WI38 (cell line): Measurements from ENCODE around the gene LRMDA.

Source experiments
- H3K4me3 ChIP-seq: 2 replicates; pipeline ENCODE4 v1.5.1; 2011; ENCODE audit warnings: low read depth, mild to moderate bottlenecking, control low read depth, low read length
- CTCF ChIP-seq: IDR thresholded peaks from 2 replicates; pipeline ENCODE4 v1.5.1; 2012; ENCODE audit warnings: low read depth, mild to moderate bottlenecking, control low read depth, low read length

LRMDA gene

GRCh38 chr10:76297358-76297757 lies 865.9 kb downstream of the LRMDA start:
- TF ChIP-seq CTCF: no peak

GRCh38 chr10:76297780-76298281 lies 866.4 kb downstream of the LRMDA start:
- H3K4me3 ChIP-seq: no peak overlapping the region
- no peak for TF ChIP-seq CTCF

More at GRCh38 chr10:76297358-76297757, 865.9 kb downstream of the LRMDA start:
- no peak overlapping the region for H3K4me3 ChIP-seq

- no peak for TF ChIP-seq CTCF
- no peak overlapping the region for H3K4me3 ChIP-seq
These were observed 866.9 kb downstream of the LRMDA start for GRCh38 chr10:76298329-76298728.

GRCh38 chr10:76299501-76299900 lies 868.1 kb downstream of the LRMDA start:
- TF ChIP-seq CTCF: no peak
- H3K4me3 ChIP-seq: no peak overlapping the region

- no peak overlapping the region for H3K4me3 ChIP-seq
- TF ChIP-seq CTCF: no peak
These were observed 869.8 kb downstream of the LRMDA start for GRCh38 chr10:76301211-76301610.

- no peak for TF ChIP-seq CTCF
- H3K4me3 ChIP-seq: no peak overlapping the region
These were observed 870.5 kb downstream of the LRMDA start for GRCh38 chr10:76301950-76302349.

GRCh38 chr10:76302481-76302880 lies 871.1 kb downstream of the LRMDA start:
- TF ChIP-seq CTCF: no peak

More at GRCh38 chr10:76302481-76302880, 871.1 kb downstream of the LRMDA start:
- no peak overlapping the region for H3K4me3 ChIP-seq
